SK-N-SH treated with all-trans-retinoic acid at 6 μM for 48 hours (cell line): ENCODE data around the gene MEA1.

Experiments
- BACH2 ChIP-seq: fragments of 250-450 bp; sonication (Bioruptor Pico); IDR thresholded peaks from 2 replicates; pipeline ENCODE4 v1.9.0; 2021; ENCODE audit warnings: mild to moderate bottlenecking, borderline replicate concordance
- CREB5 ChIP-seq: fragments of 250-450 bp; sonication (Bioruptor Pico); IDR thresholded peaks from 2 replicates; pipeline ENCODE4 v1.5.1; 2020; ENCODE audit warnings: low read depth, mild to moderate bottlenecking, moderate library complexity
- SNAI2 ChIP-seq: fragments of 250-450 bp; sonication (Bioruptor Pico); IDR thresholded peaks from 2 replicates; pipeline ENCODE4 v1.5.0; 2020; ENCODE audit warnings: mild to moderate bottlenecking, moderate library complexity

GRCh38 chr6:43016176-43016942 is 2.6 kb upstream of the MEA1 start:
- TF ChIP-seq SNAI2 (CRISPR knock-in tag) (no peak), CREB5 (CRISPR knock-in tag) (no peak), BACH2 (no peak)
